Dermis microvascular lymphatic vessel endothelial cell (primary cell): ENCODE data around the gene ARHGEF19. TPM values are rescaled to one million over a fixed set of nuclear protein-coding genes. Genes with fewer than 3 reads are reported as not detected.
"Not testable (repeated sequence)": the region's sequence is repeated elsewhere in the genome, so short reads cannot be mapped to it uniquely, and the experiment has no call there.

ENCODE experiments used
- DNase-seq, 2 donors: peaks; one replicate each; pipeline versions ENCODE4 v3.0.0 to v3.0.0-alpha.2; 2010; ENCODE audit warnings: low read depth in 2 of 2
- total RNA-seq: library from RNA; depleted of rRNA; stranded (reverse); fragments of >200 nt; gene quantifications from 2 replicates; pipeline ENCODE4 v1.2.1, GENCODE V29; 2014

The ARHGEF19 gene
- total RNA-seq, 1 donor from 2014 or later, result 4.4 TPM

DNA sequence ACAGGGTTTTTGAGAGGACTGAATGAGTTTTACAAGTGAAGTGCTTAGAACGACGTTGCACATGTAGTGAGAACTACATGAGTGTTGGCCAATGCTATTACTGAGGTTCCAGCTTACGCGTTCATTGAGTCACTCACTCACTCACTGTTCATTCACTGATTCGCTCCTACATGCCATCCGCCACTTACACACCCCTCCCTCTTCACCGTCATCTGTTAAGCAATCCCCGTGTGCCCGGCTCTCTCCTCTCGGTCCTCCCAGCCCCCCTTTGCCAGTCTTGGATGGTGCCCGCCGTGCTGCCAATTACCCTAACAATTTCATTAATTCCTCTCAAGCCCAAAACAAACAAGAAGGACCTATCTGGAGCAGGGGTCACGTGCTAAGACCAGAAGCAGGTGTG lies 29.3 kb downstream of the ARHGEF19 start:
- peak in 1 of 2 donors; percentile 41 for DNase-seq

DNA sequence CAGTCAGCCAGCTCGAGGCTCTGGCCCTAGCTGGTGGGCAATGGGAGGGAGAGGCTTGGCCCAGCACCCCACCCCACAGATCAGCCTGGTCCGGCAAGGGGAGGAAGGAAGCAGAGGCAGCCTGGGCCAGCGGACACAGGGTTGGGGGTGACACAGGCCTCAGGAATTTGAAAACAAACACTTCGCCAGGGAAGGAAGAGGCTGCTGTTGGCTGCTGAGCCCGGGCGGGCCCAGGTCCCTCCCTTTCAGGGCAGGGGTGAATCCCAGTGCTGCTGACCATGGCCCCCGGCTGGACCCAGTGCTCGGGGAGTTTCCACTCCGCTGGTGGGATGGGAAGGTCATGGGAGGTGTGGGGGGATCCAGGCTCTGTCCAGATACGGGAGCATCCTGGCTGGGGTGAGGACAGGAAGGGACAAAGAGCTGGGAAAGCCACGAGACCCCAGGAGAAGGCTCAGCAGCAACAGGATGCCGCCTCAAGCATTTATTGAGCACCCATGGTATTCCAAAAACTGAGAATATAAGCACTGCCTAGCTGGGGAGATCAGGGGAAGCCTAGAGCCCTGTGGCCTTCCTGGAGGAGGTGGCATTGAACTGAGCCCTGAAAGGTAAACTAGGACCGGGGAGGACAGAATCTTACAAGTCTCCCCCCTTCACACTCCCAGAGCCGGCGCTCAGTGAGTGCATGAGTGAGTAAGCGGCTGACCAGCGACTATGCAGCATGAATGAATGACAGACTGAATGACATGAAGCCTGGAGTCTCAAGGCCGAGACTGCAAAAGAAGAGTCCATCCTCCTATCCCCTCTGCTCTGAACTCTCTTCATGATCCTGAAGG lies 30.3 kb downstream of the ARHGEF19 start:
- DNase-seq, result peak; percentile 79 to 96

DNA sequence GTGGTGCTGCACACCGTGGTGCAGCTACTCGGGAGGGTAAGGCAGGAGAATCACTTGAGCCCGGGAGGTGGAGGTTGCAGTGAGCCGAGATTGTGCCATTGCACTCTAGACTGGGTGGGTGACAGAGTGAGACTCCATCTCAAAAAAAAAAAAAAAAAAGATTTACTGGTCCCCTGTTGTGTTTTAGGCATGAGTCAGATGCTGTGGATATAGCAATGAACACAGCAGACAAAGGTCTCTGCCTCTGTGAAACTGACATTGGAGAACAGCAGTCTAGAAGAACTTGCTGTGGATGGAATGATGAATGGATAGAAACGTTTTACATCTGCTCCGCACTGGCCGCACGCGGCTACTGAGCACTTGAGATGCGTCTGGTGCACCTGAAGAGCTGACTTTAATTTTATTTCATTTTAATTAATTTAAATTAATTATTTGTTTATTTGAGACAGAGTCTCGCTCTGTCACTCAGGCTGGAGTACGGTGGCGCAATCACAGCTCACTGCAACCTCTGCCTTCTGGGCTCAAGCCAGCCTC lies 32.1 kb downstream of the ARHGEF19 start:
- DNase-seq, result no peak

DNA sequence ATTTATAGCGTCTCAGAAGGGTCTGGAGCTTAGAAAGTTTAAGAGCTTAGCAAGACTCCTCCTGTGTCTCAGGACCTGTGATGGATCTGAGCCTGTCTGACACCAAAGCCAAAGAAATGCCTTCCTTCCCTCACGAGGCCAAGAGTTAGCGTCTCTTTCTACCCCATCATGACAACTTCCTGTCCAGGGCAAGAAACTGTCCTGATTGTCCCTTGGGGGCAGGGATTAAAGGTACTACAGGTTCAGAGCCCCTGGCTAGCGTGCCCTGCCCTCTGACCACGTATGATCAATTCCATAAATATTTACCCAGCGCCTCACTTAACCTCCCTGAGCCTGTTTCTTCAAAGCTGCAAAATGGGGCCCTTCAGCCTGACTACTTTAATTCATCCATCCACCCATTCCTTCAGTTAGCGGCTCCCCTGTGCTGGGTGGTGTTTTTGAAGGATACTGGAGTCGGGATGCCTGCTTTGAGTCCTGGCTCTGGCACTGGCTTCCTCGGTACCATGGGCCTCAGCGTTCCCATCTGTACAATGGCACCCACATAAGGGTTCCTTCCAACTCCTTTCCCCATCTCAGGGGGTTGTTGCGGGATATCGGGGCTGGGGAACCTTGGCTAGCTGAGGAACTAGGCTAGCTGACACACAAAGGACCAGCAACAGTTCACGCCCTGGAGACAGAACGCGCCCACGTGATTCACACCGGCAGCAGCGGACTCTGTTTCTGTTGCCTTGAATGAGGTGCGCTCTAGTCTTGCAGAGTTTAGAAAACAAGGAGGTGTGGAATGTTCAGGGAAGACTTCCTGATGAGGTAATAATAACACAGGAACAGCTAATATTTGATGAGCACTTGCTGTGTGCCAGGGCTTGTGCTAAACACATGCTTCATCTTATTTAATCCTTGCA lies 33.6 kb downstream of the ARHGEF19 start:
- DNase-seq, result no peak

DNA sequence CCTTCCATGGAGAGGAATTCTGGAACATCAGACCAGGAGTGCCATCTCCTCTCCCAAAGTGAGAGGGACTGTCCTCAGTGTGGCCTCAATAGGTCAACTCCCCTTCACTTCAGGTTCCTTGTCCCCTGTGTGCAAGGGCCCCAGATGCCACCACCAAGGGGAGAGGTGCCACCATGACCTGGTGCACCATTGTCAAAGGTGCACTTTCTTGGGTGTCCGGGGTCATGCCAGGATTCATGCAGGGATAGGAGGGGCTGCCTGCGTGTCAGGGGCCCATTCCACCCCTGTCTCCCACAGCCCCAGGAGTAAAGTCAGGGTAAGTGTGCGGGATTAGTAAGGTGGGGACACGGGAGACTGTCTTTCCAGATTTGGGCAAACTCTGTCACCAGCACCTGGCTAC lies 35.1 kb downstream of the ARHGEF19 start:
- no peak for DNase-seq

DNA sequence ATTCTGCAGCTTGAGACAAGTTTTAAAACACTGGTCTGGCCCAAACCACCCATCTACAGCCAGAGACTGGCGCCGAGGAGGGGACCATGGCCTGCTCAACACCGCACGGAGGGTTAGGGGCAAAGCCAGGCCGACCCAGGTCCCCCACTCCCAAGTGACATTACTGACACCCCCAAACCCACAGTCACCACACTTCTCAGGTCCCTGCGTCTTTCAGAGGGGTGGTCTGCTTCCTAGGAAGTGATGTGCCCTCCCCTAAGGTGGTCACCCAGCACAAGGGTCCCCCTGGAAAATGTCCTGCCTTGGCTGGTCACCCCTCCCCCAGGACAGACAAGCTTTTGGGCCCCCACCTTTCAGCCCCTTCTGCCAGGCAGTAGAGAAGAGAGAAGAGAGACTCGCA lies 35.8 kb downstream of the ARHGEF19 start:
- DNase-seq, result no peak

DNA sequence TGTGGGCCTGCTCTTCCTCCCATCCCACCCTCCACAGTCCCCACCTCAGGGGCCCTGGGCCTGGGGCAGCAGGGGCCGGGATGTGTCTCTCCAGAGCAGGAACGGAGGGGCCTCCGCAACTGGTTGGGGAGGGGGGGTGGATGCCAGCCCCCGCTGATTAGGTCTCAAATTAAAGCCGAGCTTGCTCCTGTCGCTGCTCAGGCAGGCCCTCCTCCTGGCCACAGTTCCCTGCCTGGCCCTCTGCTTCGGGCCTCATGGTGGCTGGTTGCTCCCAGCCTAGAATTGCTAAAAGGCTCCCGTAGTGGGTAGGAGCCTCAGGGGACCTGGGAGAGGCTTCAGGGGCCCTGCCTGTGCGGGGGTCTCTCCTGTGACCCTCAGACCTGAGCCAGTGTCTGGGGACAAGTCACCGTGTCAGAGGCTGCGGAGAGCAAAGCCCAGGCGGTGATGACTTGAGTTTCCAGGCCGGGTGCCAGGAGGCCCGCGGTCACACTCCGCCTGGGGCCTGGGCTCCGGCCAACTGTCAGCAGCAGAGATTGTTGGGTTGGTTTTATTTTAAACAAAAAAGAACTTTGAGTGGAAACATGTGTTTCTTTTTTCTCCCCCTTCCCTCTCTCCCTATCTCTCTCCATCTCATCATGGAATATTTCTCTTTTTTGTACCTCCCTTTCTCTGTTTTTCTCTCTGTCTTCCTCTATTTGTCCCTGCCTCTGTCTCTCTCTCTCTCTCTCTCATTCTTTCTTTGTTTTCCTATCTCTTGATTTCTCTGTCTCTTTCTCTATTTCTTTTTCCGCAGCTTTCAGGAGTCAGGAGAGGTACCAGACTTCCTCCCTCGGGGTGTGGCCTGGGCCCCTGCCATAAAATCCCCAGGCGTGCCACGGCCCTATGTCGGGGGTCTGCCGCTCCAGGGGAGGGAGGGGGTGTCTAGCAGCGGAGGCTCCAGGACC lies 36.6 kb downstream of the ARHGEF19 start:
- DNase-seq, result peak; percentile 78 to 87

DNA sequence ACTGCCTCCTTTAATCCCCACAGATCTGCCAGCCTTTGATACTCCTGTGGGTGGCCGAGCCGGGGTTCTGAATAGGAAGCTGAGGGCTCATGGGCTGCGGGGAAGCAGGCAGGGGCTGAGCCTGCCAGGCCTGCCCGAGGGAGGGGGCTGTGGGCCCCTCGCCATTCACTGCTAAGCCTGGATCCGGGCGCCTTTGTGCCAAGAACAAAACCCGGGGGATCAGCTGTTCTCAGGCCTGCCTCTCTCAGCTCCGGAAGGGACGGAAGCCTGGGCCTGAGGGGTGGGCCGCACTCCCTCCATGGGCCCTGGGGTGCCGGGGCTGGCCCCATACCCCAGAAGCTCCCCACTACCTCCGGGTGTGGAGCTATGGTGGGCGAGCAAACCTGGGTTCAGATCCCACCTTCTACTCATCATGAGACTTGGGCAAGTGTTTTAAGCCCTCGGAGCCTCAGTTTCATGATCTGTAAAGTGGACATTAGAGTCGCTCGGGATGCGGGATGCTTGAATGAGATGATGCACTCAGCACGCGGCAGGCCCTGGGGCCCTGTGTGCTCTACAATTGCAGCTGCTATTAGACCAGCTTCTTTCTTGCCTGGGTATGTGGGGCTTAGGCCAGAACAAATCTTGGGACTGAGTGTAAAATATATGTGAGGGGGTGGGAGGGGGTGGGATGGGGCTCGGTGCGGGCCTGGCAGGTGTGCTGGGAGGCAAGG lies 37.4 kb downstream of the ARHGEF19 start:
- no peak for DNase-seq

DNA sequence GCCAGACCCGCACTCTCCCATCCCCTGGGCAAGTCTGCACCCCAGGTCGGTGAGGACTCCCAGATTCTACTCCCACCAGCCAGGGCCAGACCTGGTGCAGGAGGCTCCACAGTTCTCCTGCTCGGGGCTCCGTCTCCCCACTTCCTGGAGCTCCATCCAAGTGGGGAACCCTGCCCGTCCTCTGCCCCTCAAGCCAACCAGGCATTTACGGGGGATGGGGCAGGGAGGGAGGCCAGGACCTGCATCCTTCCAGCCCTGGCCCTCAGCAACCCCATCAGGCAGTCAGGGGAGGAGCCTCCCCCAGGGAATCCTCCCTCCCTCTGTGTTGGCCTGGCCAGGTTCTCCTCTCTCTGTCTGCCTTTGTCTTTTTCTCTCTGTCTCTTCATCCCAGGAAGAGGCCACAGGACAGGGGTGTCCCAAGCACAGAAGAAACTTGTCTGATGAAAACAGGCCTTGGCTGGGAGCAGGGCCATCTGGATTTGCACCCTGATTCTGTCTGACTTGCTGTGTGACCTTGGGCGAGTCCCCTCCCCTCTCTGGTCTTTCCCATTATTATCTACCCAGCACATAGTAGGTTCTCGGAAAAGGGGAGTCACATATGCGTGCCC lies 38.1 kb downstream of the ARHGEF19 start:
- no peak for DNase-seq

DNA sequence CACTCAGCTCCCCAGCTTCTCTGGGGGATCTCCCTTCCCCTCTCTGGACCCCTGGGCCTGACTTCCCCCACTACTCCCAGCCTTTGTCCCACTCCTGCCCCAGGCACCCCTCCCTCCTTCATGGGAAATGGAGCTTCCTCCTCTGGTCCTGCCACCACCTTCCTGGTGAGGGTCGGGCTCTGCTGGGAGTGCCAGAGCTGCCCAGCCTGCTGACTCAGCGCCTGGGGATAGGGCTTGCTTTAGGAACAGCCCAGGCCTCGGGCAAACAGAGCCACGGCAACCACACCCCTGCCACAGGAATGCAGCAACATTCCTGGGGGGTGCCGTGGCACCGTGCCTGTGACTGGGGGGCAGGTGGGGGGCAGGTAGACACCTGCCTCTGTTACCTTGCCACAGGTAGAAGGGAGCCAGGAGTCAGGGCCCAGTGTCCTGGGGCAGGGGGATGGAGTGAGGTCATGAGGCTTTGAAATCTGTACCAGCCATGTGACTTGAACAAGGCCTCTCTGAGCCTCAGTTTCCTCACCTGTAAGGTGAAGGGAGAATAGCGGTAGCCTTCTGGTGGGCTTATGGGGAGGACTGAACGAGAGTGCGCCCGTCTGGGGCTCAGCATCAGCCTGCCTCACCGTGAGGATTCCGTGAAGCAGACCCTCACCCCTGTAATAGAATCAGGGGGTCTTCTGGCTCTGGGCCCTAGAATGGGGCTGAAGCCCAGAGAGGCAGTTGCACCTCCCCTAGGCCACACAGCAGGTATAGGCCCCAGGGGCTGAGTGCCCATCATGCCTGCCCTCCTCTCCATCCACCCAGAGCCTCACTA lies 38.8 kb downstream of the ARHGEF19 start:
- DNase-seq, result peak in 1 of 2 donors; percentile 57

DNA sequence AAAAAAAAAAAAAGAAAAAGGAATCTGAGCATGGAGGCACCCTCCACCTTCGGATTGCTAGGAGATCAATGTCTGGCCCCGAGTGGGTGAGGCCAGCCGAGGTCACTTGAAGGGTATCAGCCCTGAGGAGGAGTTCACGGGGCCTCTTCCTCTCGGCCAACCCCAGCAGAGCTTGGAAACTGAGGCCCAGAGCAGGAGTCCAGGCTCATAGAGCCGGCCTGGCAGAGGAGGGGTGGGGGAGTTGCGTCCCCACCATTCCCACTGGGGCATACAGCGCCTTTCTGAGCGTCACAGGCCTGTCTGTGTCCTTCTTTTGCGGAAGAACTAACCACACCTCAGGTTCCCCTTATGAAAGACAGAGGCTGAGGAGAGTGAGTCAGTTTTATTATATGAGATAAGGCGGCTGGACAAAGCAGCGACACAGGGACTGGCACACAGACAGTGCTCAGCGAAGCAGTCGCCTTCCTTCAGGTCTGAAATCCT lies 39.4 kb downstream of the ARHGEF19 start:
- no peak for DNase-seq

DNA sequence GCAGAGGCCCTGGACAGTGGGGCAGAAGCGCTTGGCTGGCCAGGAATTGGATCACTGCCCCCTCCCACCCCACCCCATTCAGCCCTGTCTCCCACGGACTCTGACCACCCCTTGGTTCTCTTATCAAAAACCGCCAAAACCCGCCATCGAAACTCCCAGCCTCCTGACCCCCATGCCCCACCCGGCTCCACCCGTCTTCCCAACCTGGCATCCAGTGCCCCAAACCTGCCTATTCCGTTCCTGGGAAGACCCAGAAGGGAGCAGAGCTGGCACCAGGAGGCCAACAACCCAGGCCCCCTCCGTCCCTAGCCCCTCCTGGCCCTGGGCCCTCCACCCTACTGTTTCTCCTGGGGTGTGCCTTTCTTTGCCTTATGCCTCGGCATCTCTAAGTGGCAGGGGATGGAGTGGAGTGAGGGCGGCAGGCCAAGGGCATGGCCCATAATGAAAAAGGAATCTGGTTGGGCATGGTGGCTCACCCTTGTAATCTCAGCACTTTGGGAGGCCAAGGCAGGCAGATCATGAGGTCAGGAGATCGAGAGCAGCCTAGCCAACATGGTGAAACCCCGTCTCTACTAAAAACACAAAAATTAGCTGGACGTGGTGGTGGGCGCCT lies 40.1 kb downstream of the ARHGEF19 start:
- DNase-seq, result no peak

DNA sequence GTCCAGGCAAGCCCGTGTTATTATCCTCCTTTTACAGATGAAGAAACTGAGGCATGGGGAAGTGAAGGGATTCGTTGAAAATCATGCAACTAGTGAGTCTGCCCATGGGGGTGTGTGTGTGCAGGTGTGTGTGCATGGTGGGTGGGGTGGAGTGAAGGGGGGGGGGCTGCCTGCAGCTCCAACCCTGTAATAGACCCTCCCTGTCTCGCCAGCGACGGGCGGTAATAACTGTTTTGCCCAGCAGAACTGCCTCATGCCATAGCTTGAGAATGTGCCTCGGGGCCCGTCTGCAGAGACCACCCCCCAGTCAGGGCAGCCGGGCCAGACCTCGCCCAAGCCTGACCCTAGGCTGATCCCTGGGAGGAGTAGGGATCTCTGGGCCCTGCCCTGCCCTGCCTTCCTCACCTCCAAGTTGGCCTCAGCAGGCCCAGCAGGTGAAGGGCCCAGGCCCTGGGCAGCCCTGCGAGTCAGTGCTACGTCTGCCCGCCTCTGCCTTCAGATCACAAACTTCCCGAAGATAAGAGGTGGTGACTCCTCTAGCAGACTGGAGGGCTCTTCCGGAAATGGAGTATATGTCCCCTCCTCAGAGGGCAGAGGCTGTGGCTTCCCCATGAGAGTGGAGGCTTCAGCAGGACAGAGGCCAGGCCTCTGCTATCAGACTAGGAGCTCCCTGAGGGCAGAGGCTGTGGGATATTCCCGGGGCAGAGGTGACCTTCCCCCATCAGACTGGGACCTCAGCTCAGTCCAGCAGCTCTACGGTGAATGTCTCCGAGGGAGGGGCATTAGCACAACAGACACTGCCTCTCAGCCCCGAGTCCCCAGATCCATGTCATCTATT lies 40.9 kb downstream of the ARHGEF19 start:
- no peak for DNase-seq

DNA sequence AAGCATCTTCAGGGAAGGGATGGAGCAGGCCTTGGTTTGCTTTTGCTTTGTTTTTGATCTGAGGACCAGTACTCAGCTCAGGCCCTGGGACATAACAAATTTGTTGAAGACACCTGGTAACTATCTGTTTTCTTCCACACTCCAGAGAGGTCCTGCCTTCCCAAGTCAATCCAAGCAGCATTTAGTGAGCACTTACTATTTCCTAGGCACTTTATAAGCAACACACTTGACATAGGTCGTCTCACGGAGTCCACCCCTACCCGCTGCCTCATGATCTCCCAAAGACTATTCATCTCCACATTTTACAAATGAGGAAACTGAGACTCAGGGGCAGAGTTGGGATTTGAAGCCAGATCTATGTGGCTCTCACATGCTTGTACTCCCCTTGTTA lies 42.2 kb downstream of the ARHGEF19 start:
- DNase-seq, result no peak

DNA sequence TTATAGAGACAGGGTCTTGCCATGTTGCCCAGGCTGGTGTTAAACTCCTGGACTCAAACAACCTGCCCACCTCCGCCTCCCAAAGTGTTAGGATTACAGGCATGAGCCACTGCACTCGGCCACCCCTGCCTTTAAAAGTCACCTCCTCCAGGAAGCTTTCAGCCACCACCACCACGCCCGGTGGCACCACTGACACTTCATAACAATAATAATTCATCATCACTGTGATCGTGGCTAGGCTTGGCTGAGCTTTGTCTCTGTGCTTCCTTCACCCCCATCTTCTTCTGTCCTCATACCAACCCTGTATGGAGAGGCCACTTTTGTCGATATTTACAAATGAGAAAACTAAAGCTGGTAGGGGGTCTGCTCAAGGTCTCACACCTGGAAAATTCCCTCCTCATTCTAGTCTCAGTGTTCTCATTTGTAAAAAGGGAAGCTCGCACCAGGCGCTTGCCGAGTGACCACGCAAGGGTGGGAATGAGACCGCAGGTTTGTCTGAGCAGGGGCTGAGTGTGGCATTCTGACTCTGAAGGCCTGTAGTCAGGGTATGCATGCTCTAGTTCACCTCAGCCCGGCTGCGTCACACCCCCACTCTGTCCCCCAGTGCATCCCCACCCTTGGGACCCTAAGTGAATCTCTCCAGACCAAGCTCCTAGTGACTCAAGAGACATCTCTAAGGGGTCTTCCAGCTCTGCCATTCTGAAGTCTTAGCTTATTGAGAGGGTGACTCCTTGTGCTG lies 43.7 kb downstream of the ARHGEF19 start:
- no peak for DNase-seq

DNA sequence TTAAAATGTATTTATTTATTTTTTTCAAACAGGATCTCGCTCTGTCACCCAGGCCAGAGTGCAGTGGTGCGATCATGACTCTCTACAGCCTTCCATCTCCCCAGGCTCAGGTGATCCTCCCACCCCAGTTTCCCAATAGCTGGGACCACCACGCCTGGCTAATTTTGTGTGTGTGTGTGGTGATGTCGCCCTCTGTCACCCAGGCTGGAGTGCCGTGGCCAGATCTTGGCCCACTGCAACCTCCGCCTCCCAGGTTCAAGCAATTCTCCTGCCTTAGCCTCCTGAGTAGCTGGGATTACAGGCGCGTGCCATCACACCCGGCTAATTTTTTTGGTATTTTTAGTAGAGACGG lies 44.3 kb downstream of the ARHGEF19 start:
- DNase-seq, result not testable (repeated sequence)
